ENCODE results near the gene PYY. TPM values are rescaled to one million over a fixed set of nuclear protein-coding genes. Genes with fewer than 3 reads are reported as not detected.
A peak's percentile ranks its signal among the peaks of the same experiment; 100 is the strongest.

PYY gene
- total and polyA plus RNA-seq, 10 of the 15 experiments (the other 5 are each of a cell fraction or from before 2014, with no cell fraction given): 0.07 to 0.18 TPM; not detected in 8

DNA sequence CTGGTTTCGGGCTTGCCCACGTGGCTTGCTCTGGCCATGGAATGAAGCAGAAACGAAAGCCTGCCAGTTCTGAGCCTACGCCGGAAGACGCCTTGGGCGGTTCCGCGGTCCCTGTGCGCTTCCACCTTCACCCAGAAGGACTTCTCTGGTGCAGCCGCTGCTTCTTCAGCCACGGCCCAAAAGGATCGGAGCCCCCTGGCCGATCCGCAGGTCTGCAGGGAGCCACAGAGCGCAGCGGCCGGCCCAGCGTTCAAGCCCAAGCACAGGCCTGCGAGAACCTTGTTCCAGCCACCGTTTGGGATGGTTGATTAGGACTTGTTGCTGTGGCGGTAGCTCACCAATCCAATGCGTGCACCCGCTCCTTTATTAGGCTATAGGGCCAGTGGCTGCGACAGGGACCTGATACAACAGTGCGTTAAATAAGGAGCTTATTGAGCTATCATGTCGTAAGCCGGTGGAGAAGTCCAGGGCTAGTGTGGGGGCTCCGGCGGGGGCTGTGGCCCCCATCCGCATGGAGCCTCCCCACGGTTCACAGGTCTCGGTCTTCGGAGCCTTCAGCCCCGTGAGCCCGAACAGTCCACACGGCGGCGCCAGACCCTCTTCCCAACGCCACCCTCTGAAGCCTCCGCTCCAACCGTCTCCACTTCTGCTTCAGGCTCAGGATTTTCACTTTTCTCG lies 36.3 kb downstream of the PYY start:
- peak overlapping the region; percentile 89 for H3K4me2 ChIP-seq (ENCODE audit: control insufficient read depth, insufficient read depth)
- SMC1A ChIA-PET (ENCODE audit: uncharacterized antibody, unreplicated experiment): no interaction called here
- intact Hi-C loops (cut with micrococcal nuclease; ENCODE audit: unreplicated experiment) (no loop called here), in situ Hi-C loops (cut with MboI) (no loop called here)
- POLR2A ChIA-PET: no interaction called here
- H3K27me3 ChIP-seq (replicated peaks in 1 of 2; ENCODE audit: control insufficient read depth in 2 of 2, insufficient read depth in 2 of 2, low read length in 1 of 2): no peaks in the 10 kb centered on the region
- peak overlapping the region; percentile 87 for H2AFZ ChIP-seq (ENCODE audit: control insufficient read depth, low read depth, low read length)
- H4K20me1 ChIP-seq (ENCODE audit: control insufficient read depth, insufficient read depth): no peaks in the 10 kb centered on the region
- H3K79me2 ChIP-seq (ENCODE audit: control insufficient read depth, insufficient read depth, low read length): no peaks in the 10 kb centered on the region
- peak overlapping the region; percentile 53 for H3K4me3 ChIP-seq
- H3K9ac ChIP-seq (ENCODE audit: control insufficient read depth, insufficient read depth, low read length): peak overlapping the region; percentile 47; the same call in 1 of the 2 replicates
- RAD21 ChIA-PET (ENCODE audit: unreplicated experiment): no interaction called here
- no peaks in the 10 kb centered on the region; the same call in 2 of the 3 replicates for H3K9me3 ChIP-seq (replicated peaks; ENCODE audit: control insufficient read depth, insufficient read depth, low read length)
- FAIRE-seq (no peak), DNase-seq (ENCODE audit: low read depth, low spot score) (no peak), ATAC-seq (peak; percentile 88)
- H3K4me1 ChIP-seq (ENCODE audit: control insufficient read depth, insufficient read depth, low read length): peaks cover 8% of the 10 kb centered on the region
- H3K27ac ChIP-seq (ENCODE audit: control insufficient read depth, insufficient read depth): no peak overlapping the region
- WGBS (ENCODE audit: insufficient coverage, insufficient replicate concordance, low lambda C conversion rate, missing lambda C conversion rate): 3% methylated on average over 43 of the region's 43 CpGs
- no peaks in the 10 kb centered on the region for H3K36me3 ChIP-seq (ENCODE audit: control insufficient read depth in 2 of 2, insufficient read depth in 2 of 2, low read length in 1 of 2)
- BruUV-seq (replicated peaks): no TSS peak
- CTCF ChIA-PET: no interaction called here
- TF ChIP-seq, protein P1, sequence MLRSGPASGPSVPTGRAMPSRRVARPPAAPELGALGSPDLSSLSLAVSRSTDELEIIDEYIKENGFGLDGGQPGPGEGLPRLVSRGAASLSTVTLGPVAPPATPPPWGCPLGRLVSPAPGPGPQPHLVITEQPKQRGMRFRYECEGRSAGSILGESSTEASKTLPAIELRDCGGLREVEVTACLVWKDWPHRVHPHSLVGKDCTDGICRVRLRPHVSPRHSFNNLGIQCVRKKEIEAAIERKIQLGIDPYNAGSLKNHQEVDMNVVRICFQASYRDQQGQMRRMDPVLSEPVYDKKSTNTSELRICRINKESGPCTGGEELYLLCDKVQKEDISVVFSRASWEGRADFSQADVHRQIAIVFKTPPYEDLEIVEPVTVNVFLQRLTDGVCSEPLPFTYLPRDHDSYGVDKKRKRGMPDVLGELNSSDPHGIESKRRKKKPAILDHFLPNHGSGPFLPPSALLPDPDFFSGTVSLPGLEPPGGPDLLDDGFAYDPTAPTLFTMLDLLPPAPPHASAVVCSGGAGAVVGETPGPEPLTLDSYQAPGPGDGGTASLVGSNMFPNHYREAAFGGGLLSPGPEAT (IDR thresholded peaks at IDR 0.05; ENCODE audit: low read depth): peak; percentile 39; the same call in 1 of the 2 replicates
- TF ChIP-seq POLR2A (IDR thresholded peaks at IDR 0.05; ENCODE audit: low read depth, low read length) (peak; percentile 54), EGR1 (IDR thresholded peaks at IDR 0.05; ENCODE audit: borderline replicate concordance in 1 of 2, low read depth in 2 of 2, low read length in 2 of 2) (0 out of 3 replicates have a peak, but pooled peaks of 1 of the 2 experiments have one; percentile 19), CTCF (IDR thresholded peaks at IDR 0.05 in 2 of 3, conservative IDR thresholded peaks at IDR 0.05 in 1 of 3; ENCODE audit: control insufficient read depth in 2 of 3, extremely low read depth in 1 of 3, insufficient read depth in 1 of 3, low read depth in 3 of 3, low read length in 3 of 3) (peak; percentile 37 to 50 (median 39); a peak in 5 of 6 replicates), EED (IDR thresholded peaks at IDR 0.05; ENCODE audit: low read depth) (0 out of 2 replicates have a peak, but pooled peaks have one; percentile 21), IKZF2 (IDR thresholded peaks at IDR 0.05) (no peak), NR2C2 (IDR thresholded peaks at IDR 0.05; ENCODE audit: borderline replicate concordance, control insufficient read depth, insufficient read length, low read depth) (no peak), GABPA (IDR thresholded peaks at IDR 0.05; ENCODE audit: low read depth) (no peak), RAD51 (IDR thresholded peaks at IDR 0.05) (peak; percentile 38; the same call in 1 of the 2 replicates), RUNX3 (IDR thresholded peaks at IDR 0.05; ENCODE audit: low read length) (no peak), IKZF1 (conservative IDR thresholded peaks at IDR 0.05) (peak; percentile 26; the same call in 1 of the 2 replicates), HDAC6 (IDR thresholded peaks at IDR 0.05; ENCODE audit: unreplicated experiment) (no peak), CHD1 (IDR thresholded peaks at IDR 0.05; ENCODE audit: low read depth, low read length) (no peak), MEF2A (IDR thresholded peaks at IDR 0.05; ENCODE audit: insufficient read depth, low read depth, low read length) (no peak), ASH2L (IDR thresholded peaks at IDR 0.05; ENCODE audit: borderline replicate concordance, low read depth) (no peak)
- TF ChIP-seq, protein P2, sequence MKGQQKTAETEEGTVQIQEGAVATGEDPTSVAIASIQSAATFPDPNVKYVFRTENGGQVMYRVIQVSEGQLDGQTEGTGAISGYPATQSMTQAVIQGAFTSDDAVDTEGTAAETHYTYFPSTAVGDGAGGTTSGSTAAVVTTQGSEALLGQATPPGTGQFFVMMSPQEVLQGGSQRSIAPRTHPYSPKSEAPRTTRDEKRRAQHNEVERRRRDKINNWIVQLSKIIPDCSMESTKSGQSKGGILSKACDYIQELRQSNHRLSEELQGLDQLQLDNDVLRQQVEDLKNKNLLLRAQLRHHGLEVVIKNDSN (IDR thresholded peaks at IDR 0.05; ENCODE audit: borderline replicate concordance, extremely low read length, insufficient read depth, low read depth, low read length): peak; percentile 65

All from GM12878 (cell line).